Thyroid gland (tissue), 4 donors: Measurements from ENCODE around the gene SGPL1.

Source experiments
- CTCF ChIP-seq, 6 experiments: fragments of 200-600 bp in 3 of 6; fragments of 450-650 bp in 3 of 6; sonication (generic) in 3 of 6; IDR thresholded peaks; one replicate each; pipeline ENCODE4 v1.5.1; 2016 to 2019; ENCODE audit warnings: antibody characterized with exemption in 6 of 6, mild to moderate bottlenecking in 2 of 6, inconsistent platforms in 1 of 6, moderate library complexity in 1 of 6
- POLR2A ChIP-seq, 2 donors: fragments of 450-650 bp; IDR thresholded peaks; one replicate each; pipeline ENCODE4 v1.6.1; 2017; ENCODE audit warnings: antibody characterized with exemption in 2 of 2, mild to moderate bottlenecking in 2 of 2, moderate library complexity in 1 of 2

- TF ChIP-seq CTCF (IDR thresholded peaks at IDR 0.05), result no peak
- TF ChIP-seq POLR2A (IDR thresholded peaks at IDR 0.05), result no peak
These were observed 11.5 kb downstream of the SGPL1 start for GRCh38 chr10:70827086-70827757.
